Astrocyte (in vitro differentiated cells and primary cell): ENCODE data around the gene ZFP91.

Experiments used
- CTCF ChIP-seq: IDR thresholded peaks from 2 replicates; pipeline ENCODE4 v1.5.1; 2011; ENCODE audit warnings: low read depth, mild to moderate bottlenecking, inconsistent platforms, low read length, moderate library complexity; ENCODE audit not compliant: insufficient read depth
- EZH2 ChIP-seq: IDR thresholded peaks from 2 replicates; pipeline ENCODE4 v1.6.1; 2012; ENCODE audit warnings: mild to moderate bottlenecking, low read length, inconsistent platforms; ENCODE audit not compliant: insufficient read depth

DNA sequence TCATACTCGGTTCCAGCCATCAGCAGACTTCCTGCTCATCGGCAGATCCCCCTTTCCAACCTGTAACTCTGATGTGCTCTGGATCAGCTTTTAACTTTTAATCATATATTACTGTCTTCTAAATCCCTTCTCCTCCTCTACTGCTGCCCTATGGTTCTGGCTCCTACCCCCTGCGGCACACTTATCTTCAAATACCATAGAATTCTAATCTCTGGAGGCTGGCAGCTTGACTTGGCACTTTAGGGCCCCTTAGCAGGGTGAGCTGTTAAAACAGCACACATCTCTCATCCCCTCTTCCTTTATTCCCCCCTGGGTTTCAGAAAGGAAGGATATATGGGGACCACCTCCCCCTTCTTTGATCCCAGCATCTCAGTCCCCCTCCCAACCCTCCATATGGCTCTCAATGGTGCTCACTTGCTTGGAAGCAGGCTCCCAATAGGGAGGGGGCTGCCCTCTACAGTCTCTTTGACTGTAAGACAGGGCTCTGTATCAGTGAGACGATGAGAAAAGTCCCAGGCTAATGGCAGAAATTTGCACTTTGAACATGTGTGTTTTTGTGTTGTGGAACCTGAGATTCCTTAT is 39.2 kb downstream of the ZFP91 start:
- TF ChIP-seq CTCF (no peak), EZH2 (no peak)
